ENCODE data around the gene CFAP299. TPM values are rescaled to one million over a fixed set of nuclear protein-coding genes. Genes with fewer than 3 reads are reported as not detected.
"Not testable (repeated sequence)": the region's sequence is repeated elsewhere in the genome, so short reads cannot be mapped to it uniquely, and the experiment has no call there.

CFAP299 gene
- total and polyA plus RNA-seq, 4 donors = 2.8 to 30.2 (median 6.6) TPM

GRCh38 chr4:80431203-80431965 is 95.9 kb downstream of the CFAP299 start:
- H3K9me3 ChIP-seq (ENCODE audit: control insufficient read depth in 4 of 4, insufficient read depth in 3 of 4, low read length in 3 of 4) = no peaks in the 10 kb centered on the region
- no peak overlapping the region for H3K4me3 ChIP-seq
- H3K27ac ChIP-seq (ENCODE audit: low read depth in 1 of 2, low read length in 1 of 2) = no peak overlapping the region
- TF ChIP-seq, protein P1, sequence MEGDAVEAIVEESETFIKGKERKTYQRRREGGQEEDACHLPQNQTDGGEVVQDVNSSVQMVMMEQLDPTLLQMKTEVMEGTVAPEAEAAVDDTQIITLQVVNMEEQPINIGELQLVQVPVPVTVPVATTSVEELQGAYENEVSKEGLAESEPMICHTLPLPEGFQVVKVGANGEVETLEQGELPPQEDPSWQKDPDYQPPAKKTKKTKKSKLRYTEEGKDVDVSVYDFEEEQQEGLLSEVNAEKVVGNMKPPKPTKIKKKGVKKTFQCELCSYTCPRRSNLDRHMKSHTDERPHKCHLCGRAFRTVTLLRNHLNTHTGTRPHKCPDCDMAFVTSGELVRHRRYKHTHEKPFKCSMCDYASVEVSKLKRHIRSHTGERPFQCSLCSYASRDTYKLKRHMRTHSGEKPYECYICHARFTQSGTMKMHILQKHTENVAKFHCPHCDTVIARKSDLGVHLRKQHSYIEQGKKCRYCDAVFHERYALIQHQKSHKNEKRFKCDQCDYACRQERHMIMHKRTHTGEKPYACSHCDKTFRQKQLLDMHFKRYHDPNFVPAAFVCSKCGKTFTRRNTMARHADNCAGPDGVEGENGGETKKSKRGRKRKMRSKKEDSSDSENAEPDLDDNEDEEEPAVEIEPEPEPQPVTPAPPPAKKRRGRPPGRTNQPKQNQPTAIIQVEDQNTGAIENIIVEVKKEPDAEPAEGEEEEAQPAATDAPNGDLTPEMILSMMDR (IDR thresholded peaks at IDR 0.05; ENCODE audit: control extremely low read depth, extremely low read depth) = no peak
- no peaks in the 10 kb centered on the region for H3K36me3 ChIP-seq (ENCODE audit: control insufficient read depth in 4 of 4, insufficient read depth in 4 of 4, low read length in 4 of 4)
- no peaks in the 10 kb centered on the region for H3K4me1 ChIP-seq (ENCODE audit: control insufficient read depth in 5 of 5, insufficient read depth in 5 of 5, low read length in 5 of 5)
- H3K9ac ChIP-seq (ENCODE audit: insufficient read depth in 1 of 2, low read length in 2 of 2) = no peak overlapping the region
- no peaks in the 10 kb centered on the region for H3K27me3 ChIP-seq (ENCODE audit: control insufficient read depth in 3 of 3, insufficient read depth in 3 of 3, low read length in 2 of 3)
- 74 to 82% methylated on average over 5 of the region's 5 CpGs for WGBS, 2 donors
- ATAC-seq (ENCODE audit: insufficient read depth, low FRiP score) = no peak
- no peak for DNase-seq

- 93 to 94% methylated on average over 1 of the region's 1 CpG for WGBS, 2 donors
- H3K27me3 ChIP-seq (ENCODE audit: control insufficient read depth in 3 of 3, insufficient read depth in 3 of 3, low read length in 2 of 3) = no peaks in the 10 kb centered on the region
- peaks cover 0 to 1% (median 0%) of the 10 kb centered on the region in 4 donors for H3K9me3 ChIP-seq (ENCODE audit: control insufficient read depth in 4 of 4, insufficient read depth in 3 of 4, low read length in 3 of 4)
- ATAC-seq (ENCODE audit: insufficient read depth, low FRiP score) (no peak), DNase-seq (no peak)
- H3K9ac ChIP-seq (ENCODE audit: insufficient read depth in 1 of 2, low read length in 2 of 2) = no peak overlapping the region
- no peak overlapping the region for H3K4me3 ChIP-seq
- no peaks in the 10 kb centered on the region for H3K36me3 ChIP-seq (ENCODE audit: control insufficient read depth in 4 of 4, insufficient read depth in 4 of 4, low read length in 4 of 4)
- H3K27ac ChIP-seq (ENCODE audit: low read depth in 1 of 2, low read length in 1 of 2) = no peak overlapping the region
- TF ChIP-seq, protein P1 (IDR thresholded peaks at IDR 0.05; ENCODE audit: control extremely low read depth, extremely low read depth) = no peak
- no peaks in the 10 kb centered on the region for H3K4me1 ChIP-seq (ENCODE audit: control insufficient read depth in 5 of 5, insufficient read depth in 5 of 5, low read length in 5 of 5)
Observed at GRCh38 chr4:80434238-80434637, 98.7 kb downstream of the CFAP299 start.

GRCh38 chr4:80438016-80438415 is 102.5 kb downstream of the CFAP299 start:
- Histone ChIP-seq H3K9ac (ENCODE audit: insufficient read depth in 1 of 2, low read length in 2 of 2) (no peak overlapping the region), H3K27me3 (ENCODE audit: control insufficient read depth in 3 of 3, insufficient read depth in 3 of 3, low read length in 2 of 3) (no peaks in the 10 kb centered on the region), H3K4me1 (ENCODE audit: control insufficient read depth in 5 of 5, insufficient read depth in 5 of 5, low read length in 5 of 5) (peaks cover 0 to 4% (median 0%) of the 10 kb centered on the region in 5 donors), H3K36me3 (ENCODE audit: control insufficient read depth in 4 of 4, insufficient read depth in 4 of 4, low read length in 4 of 4) (no peaks in the 10 kb centered on the region), H3K27ac (ENCODE audit: low read depth in 1 of 2, low read length in 1 of 2) (no peak overlapping the region), H3K4me3 (no peak overlapping the region), H3K9me3 (ENCODE audit: control insufficient read depth in 4 of 4, insufficient read depth in 3 of 4, low read length in 3 of 4) (peaks cover 0 to 4% (median 0%) of the 10 kb centered on the region in 4 donors)
- DNase-seq (no peak), ATAC-seq (ENCODE audit: insufficient read depth, low FRiP score) (no peak)
- WGBS, 2 donors = 42 to 53% methylated on average over 1 of the region's 1 CpG
- TF ChIP-seq, protein P1 (IDR thresholded peaks at IDR 0.05; ENCODE audit: control extremely low read depth, extremely low read depth) = no peak

DNA sequence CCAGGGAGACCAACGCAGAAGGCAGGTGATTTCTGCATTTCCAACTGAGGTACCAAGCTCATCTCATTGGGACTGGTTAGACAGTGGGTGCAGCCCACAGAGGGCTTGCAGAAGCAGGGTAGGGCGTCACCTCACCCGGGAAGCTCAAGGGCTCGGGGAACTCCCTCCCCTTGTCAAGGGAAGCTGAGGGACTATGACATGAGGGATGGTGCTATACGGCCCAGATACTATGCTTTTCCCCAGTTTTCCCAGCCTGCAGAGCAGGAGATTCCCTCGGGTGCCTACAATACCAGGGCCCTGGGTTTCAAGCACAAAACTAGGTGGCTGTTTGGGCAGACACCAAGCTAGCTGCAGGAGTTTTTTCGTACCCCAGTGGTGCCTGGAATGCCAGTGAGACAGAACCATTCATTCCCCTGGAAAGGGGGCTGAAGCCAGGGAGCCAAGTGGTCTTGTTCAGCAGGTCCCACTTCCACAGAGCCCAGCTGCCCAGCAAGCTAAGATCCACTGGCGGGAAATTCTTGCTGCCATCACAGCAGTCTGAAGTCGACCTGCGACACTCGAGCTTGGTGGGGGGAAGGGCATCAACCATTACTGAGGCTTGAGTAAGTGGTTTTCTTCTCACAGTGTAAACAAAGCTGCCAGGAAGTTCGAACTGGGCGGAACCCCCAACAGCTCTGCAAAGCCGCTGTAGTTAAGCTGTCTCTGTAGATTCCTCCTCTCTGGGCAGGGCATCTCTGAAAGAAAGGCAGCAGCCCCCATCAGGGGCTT is 103.9 kb downstream of the CFAP299 start:
- not testable (repeated sequence) for H3K9ac ChIP-seq (ENCODE audit: insufficient read depth in 1 of 2, low read length in 2 of 2); H3K4me3 ChIP-seq; H3K27ac ChIP-seq (ENCODE audit: low read depth in 1 of 2, low read length in 1 of 2); H3K36me3 ChIP-seq (ENCODE audit: control insufficient read depth in 4 of 4, insufficient read depth in 4 of 4, low read length in 4 of 4); H3K27me3 ChIP-seq (ENCODE audit: control insufficient read depth in 3 of 3, insufficient read depth in 3 of 3, low read length in 2 of 3); H3K4me1 ChIP-seq (ENCODE audit: control insufficient read depth in 5 of 5, insufficient read depth in 5 of 5, low read length in 5 of 5); ATAC-seq (ENCODE audit: insufficient read depth, low FRiP score); H3K9me3 ChIP-seq (ENCODE audit: control insufficient read depth in 4 of 4, insufficient read depth in 3 of 4, low read length in 3 of 4)
- DNase-seq = peak in 2 of 3 donors; percentile 21 to 41
- WGBS, 2 donors = 56 to 75% methylated on average over 14 of the region's 14 CpGs

Measured in lung (tissue), 12 donors.